Measurements from ENCODE around the gene BAZ2B.
"Not testable (repeated sequence)": the region's sequence is repeated elsewhere in the genome, so short reads cannot be mapped to it uniquely, and the experiment has no call there.

BAZ2B gene

DNA sequence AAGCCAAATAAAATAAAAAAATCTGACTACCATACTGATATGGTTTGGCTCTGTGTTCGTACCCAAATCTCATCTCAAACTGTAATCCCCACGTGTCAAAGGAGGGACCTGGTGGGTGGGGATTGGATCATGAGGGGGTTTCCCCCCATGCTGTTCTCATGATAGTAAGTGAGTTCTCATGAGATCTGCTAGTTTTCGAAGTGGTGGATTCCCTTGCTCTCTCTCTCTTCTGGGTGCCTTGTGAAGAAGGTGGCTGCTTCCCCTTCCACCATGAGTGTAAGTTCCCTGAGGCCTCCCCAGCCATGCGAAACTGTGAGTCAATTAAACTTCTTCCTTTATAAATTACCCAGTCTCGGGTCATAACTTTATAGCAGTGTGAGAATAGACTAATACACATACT lies 206.1 kb downstream of the BAZ2B start:
- no peak for DNase-seq (ENCODE audit: low spot score)

DNA sequence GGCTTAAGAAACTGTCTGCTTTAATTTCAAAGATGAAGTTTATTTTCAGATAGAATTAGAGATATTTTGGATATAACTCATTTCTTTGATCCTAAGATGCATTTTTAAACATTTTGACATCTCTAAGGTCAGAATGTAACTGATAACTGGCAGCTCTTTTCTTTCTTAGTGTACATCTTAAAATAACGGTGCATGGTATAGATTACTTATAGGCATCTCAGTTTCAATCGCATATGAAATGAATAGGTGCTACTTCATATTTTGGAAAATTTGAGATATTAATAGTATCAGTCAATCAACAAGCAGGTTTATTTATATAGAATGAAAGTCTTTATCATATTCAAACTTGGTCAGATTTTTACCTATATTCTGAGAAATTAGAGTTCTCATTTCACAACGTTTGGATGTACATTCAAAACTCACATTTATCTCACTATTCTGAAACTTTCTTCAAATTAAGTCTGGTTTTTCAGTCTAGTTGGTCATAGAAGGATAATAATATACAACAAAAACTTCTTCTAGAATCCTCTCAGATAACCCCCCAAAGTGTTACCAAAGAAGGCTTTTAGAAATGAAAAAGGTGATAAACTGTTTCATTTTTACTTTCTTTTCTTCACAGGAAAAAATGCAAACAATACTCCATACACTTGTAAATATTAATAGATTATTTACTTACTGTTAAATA lies 207.1 kb downstream of the BAZ2B start:
- DNase-seq (ENCODE audit: low spot score): no peak

DNA sequence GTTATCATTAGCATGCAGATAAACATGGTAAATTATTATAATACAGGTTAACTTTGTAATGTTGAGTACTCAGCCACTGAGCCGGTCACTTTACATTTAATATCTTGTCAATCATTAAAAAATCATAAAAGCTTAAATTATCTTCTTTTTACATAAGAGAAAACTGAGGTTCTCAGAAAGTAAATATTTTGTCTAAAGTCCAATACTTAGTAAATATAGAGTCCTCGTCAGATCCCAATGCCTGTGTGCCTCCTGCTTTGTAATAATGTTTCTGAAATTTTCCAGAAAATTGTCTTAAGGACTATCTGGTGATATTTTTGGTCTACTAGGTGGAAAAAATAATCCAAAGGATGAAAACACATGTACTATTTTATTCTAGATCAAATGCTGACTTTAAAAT lies 213.6 kb downstream of the BAZ2B start:
- DNase-seq (ENCODE audit: low spot score): no peak

DNA sequence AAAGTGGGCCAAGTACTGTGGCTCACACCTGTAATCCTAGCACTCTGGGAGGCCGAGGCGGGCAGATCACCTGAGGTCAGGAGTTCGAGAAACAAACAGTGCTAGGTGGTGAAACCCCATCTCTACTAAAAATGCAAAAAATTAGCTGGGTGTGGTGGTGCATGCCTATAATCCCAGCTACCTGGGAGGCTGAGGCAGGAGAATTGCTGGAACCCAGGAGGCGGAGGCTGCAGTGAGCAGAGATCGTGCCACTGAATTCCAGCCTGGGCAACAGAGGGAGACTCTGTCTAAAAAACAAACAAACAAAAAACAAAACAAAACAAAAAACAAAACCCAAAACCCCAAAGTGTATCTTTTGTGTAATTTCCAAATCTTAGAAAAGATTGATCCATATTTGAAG lies 214.2 kb downstream of the BAZ2B start:
- not testable (repeated sequence) for DNase-seq (ENCODE audit: low spot score)

DNA sequence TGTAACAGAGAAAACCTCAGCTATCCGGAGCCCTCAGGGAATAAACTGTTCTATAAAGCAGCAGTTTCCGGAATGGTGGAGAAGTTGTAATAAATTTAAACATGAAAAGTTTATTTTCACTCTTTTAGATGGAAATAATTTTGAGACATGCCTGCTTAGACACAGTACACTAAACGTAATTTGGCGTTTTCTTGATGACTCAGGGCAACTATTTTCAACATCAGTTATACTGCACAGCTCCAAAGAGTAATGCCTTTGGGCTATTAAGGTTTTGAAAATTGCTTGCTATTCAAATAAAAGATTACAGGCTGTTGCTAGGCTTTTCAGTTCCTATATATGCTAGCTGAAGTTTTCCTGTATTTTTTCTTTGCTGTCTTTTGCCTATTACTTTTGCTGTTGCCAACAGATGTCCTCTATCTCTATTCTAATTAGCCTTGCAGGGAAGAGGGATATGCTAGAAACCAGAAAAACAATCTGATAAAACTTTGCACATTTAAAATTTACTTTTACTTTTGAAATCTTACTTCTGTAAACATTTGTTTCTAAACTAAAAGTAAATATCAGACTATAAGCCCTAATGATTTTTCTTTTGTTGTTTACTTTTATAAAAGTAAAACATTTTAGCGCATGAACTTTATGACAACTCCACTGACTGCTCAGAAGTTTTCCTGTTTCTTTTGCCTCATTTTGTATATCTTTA lies 216.5 kb downstream of the BAZ2B start:
- no peak for DNase-seq (ENCODE audit: low spot score)

DNA sequence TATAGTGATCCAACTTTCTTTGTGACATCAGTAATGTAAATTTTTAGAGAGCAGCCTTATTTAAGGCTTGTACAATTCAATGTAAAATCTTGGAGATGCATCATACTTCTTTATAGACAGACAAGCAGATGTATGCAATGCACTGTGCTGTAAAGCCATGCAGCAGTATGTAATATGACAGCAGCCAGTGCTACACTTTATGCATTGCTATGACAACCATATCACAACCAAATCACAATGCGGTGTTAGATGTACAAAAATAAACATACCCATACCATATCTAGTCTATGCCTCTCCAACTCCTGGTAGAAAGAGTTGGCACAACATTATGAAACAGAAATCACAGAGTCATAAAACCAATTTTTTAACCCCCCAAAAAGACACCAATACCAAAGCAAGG lies 219.5 kb downstream of the BAZ2B start:
- no peak for DNase-seq (ENCODE audit: low spot score)

DNA sequence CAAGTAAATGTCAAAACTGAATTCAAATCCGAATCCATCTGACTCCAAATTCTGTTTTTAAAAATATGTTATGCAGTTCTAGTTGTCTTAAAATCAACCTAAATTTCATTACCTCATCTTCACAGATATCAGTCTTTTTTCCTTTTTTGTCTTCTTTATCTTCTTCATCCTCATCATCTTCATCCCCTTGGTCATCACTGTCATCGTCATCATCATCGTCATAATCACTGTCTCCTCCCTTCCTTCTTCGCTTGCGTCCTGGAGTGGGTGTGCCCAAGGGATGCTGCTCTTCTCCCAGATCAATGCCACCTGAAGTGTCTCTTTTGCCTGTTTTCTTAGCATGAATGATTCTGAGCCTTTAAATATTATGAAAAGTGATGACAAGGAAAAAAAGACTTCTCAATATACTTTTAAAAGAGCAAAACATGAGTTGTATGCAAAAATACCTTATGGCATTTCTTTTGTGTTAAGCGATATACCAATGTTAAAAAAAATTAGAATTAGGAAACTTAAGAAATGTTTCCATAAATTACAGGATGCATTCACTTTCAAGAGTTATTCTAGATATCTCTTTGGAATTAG lies 233.8 kb downstream of the BAZ2B start:
- DNase-seq (ENCODE audit: low spot score): no peak

- DNase-seq (ENCODE audit: low spot score): no peak
Observed at GRCh38 chr2:159381574-159381973, 234.8 kb downstream of the BAZ2B start.

- DNase-seq (ENCODE audit: low spot score): no peak
Observed at GRCh38 chr2:159380685-159381239, 235.6 kb downstream of the BAZ2B start.

DNA sequence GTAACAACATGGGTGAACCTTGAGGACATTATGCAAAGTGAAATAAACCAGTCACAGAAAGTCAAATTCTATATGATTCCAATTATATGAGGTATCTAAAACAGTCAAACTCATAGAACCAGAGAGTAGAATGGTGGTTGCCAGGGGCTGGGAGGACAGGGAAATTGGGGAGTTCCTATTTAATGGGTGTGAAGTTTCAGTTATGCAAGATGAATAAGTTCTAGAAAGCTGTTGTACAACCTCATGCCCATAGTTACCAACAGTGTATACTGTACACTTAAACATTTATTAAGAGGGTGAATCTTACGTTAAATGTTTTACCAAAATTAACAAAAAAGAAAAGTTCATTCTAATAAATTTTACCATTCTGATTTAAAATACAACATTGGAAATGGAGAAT lies 237.2 kb downstream of the BAZ2B start:
- DNase-seq (ENCODE audit: low spot score): no peak

- no peak for DNase-seq (ENCODE audit: low spot score)
Observed at GRCh38 chr2:159375241-159375640, 241.1 kb downstream of the BAZ2B start.

DNA sequence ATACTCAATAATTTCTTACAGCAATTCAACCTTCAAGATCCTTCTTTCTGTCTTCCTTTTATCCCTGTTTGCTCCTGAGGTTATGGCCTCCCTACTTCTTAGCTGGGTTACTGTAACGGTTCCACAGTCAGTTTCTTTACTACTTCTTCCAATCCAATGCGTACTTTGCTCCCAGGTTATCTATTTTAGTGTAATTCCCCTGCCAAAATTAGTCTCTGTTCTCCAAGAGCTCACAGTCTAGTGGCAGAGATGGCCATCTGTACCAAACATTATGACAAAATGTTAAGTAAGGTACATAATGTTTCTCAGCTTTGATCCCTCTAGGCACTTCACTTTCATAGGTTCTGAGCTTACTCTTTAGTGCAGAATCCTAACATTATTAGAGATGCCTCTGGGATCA lies 244.8 kb downstream of the BAZ2B start:
- no peak for DNase-seq (ENCODE audit: low spot score)

- no peak for DNase-seq (ENCODE audit: low spot score)
Observed at GRCh38 chr2:159366538-159366937, 249.8 kb downstream of the BAZ2B start.

DNA sequence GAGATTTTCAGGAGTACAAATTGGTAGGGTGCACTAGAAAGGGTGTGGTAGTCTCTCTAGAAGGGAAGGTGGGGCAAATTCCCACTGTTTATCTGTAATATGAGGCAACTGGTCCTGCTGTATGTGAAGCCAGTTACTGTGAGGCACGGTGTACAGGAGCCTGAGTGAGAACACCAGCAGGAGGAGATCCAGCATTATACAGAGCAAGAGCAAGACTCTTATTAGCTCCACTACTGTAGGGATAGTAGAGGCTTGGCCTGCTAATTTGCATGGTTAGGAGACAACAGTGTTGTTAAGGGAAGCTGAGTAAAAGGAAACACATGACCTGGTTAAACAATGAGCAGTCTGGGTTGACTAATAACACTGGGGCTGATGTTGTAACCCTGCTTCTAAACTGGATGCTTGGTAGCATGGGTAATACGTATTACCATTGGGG lies 253.5 kb downstream of the BAZ2B start:
- DNase-seq (ENCODE audit: low spot score): no peak

GRCh38 chr2:159362094-159362493 lies 254.3 kb downstream of the BAZ2B start:
- DNase-seq (ENCODE audit: low spot score): no peak

- DNase-seq (ENCODE audit: low spot score): not testable (repeated sequence)
Observed at GRCh38 chr2:159361603-159362002, 254.7 kb downstream of the BAZ2B start.

DNA sequence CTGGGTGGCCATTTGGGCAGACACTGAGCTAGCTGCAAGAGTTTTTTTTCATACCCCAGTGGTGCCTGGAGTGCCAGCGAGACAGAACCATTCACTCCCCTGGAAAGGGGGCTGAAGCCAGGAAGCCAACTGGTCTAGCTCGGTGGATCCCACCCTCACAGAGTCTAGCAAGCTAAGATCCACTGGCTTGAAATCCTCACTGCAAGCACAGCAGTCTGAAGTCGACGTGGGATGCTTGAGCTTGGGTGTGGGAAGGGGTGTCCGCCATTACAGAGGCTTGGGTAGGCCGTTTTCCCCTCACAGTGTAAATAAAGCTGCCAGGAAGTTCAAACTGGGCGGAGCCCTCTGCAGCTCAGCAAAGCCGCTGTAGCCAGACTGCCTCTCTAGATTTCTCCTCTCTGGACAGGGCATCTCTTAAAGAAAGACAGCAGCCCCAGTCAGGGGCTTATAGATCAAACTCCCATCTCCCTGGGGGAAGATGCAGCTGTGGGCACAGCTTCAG lies 260.2 kb downstream of the BAZ2B start:
- DNase-seq (ENCODE audit: low spot score): no peak

DNA sequence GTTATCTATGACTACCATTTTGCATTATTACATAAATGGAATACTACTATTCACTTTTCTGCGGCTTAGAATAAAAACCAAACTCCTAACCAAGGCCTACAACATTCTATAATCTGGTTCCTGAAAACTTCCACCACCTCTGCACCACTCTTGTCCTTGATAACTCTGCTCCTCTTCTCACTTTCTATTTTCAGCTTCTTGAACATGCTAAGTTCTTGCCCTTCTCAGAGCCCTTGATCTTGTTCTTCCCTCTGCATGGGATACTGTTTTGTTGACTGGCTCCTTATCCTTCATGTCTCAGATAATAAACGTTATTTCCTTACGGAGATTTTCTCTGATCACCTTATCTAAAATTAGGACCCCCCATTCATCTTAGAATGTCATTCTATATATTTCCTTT lies 264.4 kb downstream of the BAZ2B start:
- no peak for DNase-seq (ENCODE audit: low spot score)

DNA sequence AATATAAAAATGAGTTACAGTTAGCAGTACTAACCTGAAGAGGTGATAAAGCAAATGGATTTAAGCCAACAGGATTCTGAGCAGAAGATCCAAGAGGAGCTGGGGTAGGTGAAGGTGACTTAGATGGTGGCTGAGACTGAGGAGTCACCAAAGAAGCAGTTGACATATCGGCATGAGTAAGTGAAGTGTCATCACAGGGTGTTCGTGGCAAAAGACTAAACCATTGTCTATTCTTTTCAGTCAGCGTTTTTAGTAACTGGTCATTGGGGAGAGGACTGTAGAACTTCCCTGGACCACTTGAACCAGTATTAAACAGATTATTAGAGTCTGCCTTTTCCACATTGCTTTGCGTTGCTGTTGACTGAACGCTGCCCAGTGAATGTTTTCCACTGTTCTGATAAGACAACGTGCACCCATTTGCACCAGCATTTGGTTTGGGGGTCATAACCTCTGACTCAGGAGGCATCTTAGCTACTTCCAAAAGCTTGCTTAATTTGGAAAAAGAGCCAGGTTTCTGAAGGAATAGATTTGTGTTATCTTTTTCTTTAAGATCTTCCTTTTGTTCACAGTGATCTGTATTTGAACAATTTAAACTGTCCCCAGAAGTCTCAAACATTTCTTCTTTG lies 266.6 kb downstream of the BAZ2B start:
- DNase-seq (ENCODE audit: low spot score): no peak

GRCh38 chr2:159326569-159327255 lies 289.6 kb downstream of the BAZ2B start:
- DNase-seq (ENCODE audit: low spot score): no peak

GRCh38 chr2:159322419-159322818 lies 293.9 kb downstream of the BAZ2B start:
- no peak for DNase-seq (ENCODE audit: low spot score)

Data from putamen (tissue), 1 donor.